ENCODE data around the gene DNAH7. TPM values are rescaled to one million over a fixed set of nuclear protein-coding genes. Genes with fewer than 3 reads are reported as not detected.

Gene DNAH7
- polyA plus RNA-seq, 1 experiment = 1.2 TPM

GRCh38 chr2:195909926-195910325 lies 158.7 kb downstream of the DNAH7 start:
- TF ChIP-seq CTCF (IDR thresholded peaks at IDR 0.05; ENCODE audit: low read depth, low read length) = no peak
- CTCF ChIA-PET = interaction anchor here (1.9 kb wide), 1 partner anchor 29 kb away, joined by 5 read pairs; no protein-coding TSS in a partner anchor
- POLR2A ChIA-PET = no interaction called here
- H3K9me3 ChIP-seq (ENCODE audit: control insufficient read depth, insufficient read depth, low read length) = no peaks in the 10 kb centered on the region
- no peak overlapping the region for H3K27ac ChIP-seq (ENCODE audit: low read depth, low read length)
- no peaks in the 10 kb centered on the region for H3K27me3 ChIP-seq (ENCODE audit: control insufficient read depth, insufficient read depth, low read length)
- no peak overlapping the region for H3K4me3 ChIP-seq (ENCODE audit: low read depth, low read length)
- DNase-seq (ENCODE audit: low read depth, low spot score) = no peak

DNA sequence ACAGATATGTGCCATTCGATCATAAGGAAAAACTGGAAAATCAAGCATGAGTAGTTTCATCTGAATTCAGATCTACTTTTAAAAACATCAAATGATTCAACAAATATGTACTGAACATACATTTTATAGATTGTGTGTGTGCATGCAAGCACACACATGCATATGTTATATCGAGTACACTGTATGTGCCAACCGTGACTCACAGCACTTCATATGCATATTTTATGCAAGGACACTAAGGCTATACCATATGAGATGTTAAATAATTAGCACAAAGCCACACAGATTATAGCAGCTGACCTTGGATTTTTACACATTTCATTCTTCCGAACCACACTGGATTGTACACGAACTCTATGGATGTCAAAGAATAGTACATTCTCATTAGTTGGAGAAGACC lies 161.2 kb downstream of the DNAH7 start:
- ChIA-PET CTCF (no interaction called here), POLR2A (no interaction called here)
- DNase-seq (ENCODE audit: low read depth, low spot score) = no peak
- H3K27ac ChIP-seq (ENCODE audit: low read depth, low read length) = no peak overlapping the region
- no peak for TF ChIP-seq CTCF (IDR thresholded peaks at IDR 0.05; ENCODE audit: low read depth, low read length)
- no peak overlapping the region for H3K4me3 ChIP-seq (ENCODE audit: low read depth, low read length)
- H3K27me3 ChIP-seq (ENCODE audit: control insufficient read depth, insufficient read depth, low read length) = no peaks in the 10 kb centered on the region
- H3K9me3 ChIP-seq (ENCODE audit: control insufficient read depth, insufficient read depth, low read length) = no peaks in the 10 kb centered on the region

DNA sequence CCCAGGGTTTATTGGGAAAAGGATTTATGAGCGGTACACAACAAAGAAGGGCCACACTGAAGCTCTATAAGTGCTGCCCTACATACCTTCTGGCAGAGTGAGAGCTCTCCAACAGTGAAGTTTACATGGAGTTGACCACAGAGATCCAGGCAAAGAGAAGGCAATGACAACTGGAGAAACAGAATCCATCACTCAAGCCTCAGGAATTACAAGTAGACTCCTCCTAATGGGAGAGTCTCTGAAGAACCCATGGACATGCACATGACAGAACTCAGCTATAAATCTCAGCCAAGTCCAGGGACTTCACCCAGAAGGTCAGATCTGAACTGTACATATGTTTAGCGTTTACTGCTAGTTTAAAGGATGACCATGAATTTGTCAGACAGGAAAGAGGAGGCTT lies 164.7 kb downstream of the DNAH7 start:
- H3K27me3 ChIP-seq (ENCODE audit: control insufficient read depth, insufficient read depth, low read length) = no peaks in the 10 kb centered on the region
- no peak for TF ChIP-seq CTCF (IDR thresholded peaks at IDR 0.05; ENCODE audit: low read depth, low read length)
- ChIA-PET POLR2A (no interaction called here), CTCF (interaction anchor here (2.0 kb wide), 1 partner anchor 244 kb away, joined by 8 read pairs; no protein-coding TSS in a partner anchor)
- H3K9me3 ChIP-seq (ENCODE audit: control insufficient read depth, insufficient read depth, low read length) = no peaks in the 10 kb centered on the region
- H3K27ac ChIP-seq (ENCODE audit: low read depth, low read length) = no peak overlapping the region
- no peak for DNase-seq (ENCODE audit: low read depth, low spot score)
- H3K4me3 ChIP-seq (ENCODE audit: low read depth, low read length) = no peak overlapping the region

DNA sequence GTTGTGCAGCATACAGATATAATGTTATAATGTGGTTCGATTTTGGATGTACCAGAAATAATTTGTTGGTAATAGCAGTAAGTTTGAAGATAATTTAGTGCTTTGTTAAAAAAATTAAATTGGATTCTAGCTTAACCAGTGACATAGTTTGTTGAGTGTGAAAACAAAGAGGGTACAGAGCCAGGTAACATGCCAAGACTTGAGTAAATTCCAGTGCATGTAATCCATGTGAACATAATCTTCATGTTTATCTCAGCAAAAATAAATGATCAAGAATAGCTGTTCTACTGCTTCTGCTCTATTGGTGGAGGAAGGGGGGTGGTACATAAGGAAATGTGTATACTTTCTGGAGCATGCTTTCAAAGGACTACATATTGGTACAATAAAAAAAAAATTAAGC lies 165.8 kb downstream of the DNAH7 start:
- TF ChIP-seq CTCF (IDR thresholded peaks at IDR 0.05; ENCODE audit: low read depth, low read length) = no peak
- H3K9me3 ChIP-seq (ENCODE audit: control insufficient read depth, insufficient read depth, low read length) = no peaks in the 10 kb centered on the region
- CTCF ChIA-PET = interaction anchor here (2.0 kb wide), 1 partner anchor 243 kb away, joined by 8 read pairs; no protein-coding TSS in a partner anchor
- DNase-seq (ENCODE audit: low read depth, low spot score) = no peak
- H3K27ac ChIP-seq (ENCODE audit: low read depth, low read length) = no peak overlapping the region
- no peak overlapping the region for H3K4me3 ChIP-seq (ENCODE audit: low read depth, low read length)
- POLR2A ChIA-PET = no interaction called here
- no peaks in the 10 kb centered on the region for H3K27me3 ChIP-seq (ENCODE audit: control insufficient read depth, insufficient read depth, low read length)

DNA sequence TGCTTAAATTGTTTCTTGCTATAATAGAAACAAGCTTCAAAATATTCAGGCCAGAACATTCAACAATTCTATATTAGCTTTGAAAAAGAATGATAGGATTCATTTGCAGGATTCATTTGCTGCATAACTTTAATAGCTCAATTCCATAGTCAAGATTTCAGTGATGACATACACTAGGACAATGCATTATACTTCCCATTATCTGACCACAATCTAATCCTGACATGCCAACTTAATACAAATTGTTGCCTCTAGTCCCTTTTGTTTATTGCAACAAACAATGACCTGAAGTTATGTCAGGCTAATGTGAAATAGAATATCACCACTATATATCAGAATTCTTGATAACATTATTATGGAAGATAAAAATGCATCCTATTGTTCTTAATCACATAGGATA lies 169.4 kb downstream of the DNAH7 start:
- Histone ChIP-seq H3K27me3 (ENCODE audit: control insufficient read depth, insufficient read depth, low read length) (no peaks in the 10 kb centered on the region), H3K27ac (ENCODE audit: low read depth, low read length) (no peak overlapping the region), H3K9me3 (ENCODE audit: control insufficient read depth, insufficient read depth, low read length) (no peaks in the 10 kb centered on the region; the same call in 1 of the 2 replicates), H3K4me3 (ENCODE audit: low read depth, low read length) (no peak overlapping the region)
- CTCF ChIA-PET = interaction anchor here (0.6 to 1.3 kb wide), 3 partner anchors 169 to 243 kb away, joined by 4 to 5 read pairs (median 4); partner anchors contain the start of genes DNAH7 and SLC39A10
- POLR2A ChIA-PET = interaction anchor here (1.6 to 2.1 kb wide), 2 partner anchors 37 to 234 kb away, joined by 5 read pairs; no protein-coding TSS in a partner anchor
- TF ChIP-seq CTCF (IDR thresholded peaks at IDR 0.05; ENCODE audit: low read depth, low read length) = no peak
- no peak for DNase-seq (ENCODE audit: low read depth, low spot score)
